HAP-1 (cell line): ENCODE measurements around the gene ZNF467.

Experiments
- DNase-seq, 2 experiments: peaks; one replicate each; pipeline ENCODE4 v3.0.0-alpha.2; 2016 to 2020; ENCODE audit warnings: low spot score in 2 of 2
- H3K27me3 ChIP-seq: fragments of 250-450 bp; sonication (Bioruptor Pico); 2 replicates; pipeline ENCODE4 v1.5.1; 2020; ENCODE audit warnings: low read depth, mild to moderate bottlenecking, moderate library complexity
- H3K36me3 ChIP-seq: fragments of 250-450 bp; sonication (Bioruptor Pico); replicated peaks from 2 replicates; pipeline ENCODE4 v1.5.1; 2020; ENCODE audit warnings: mild to moderate bottlenecking
- H3K4me1 ChIP-seq: fragments of 250-450 bp; sonication (Bioruptor Pico); 2 replicates; pipeline ENCODE4 v1.5.1; 2020; ENCODE audit warnings: mild to moderate bottlenecking
- H3K4me3 ChIP-seq: fragments of 250-450 bp; sonication (Bioruptor Pico); 2 replicates; pipeline ENCODE4 v1.5.1; 2020; ENCODE audit warnings: mild to moderate bottlenecking, moderate library complexity
- H3K9me3 ChIP-seq: fragments of 250-450 bp; sonication (Bioruptor Pico); 2 replicates; pipeline ENCODE4 v1.5.1; 2020; ENCODE audit warnings: mild to moderate bottlenecking, moderate library complexity
- in situ Hi-C: fragments of 300-500 bp; cut with MboI; formaldehyde crosslinking; loops from 3 replicates; pipeline ENCODE4 v1.14.3; 2020; ENCODE audit warnings: low sequenced_read_pairs, inconsistent platforms, mixed read lengths

ZNF467 gene

GRCh38 chr7:149723082-149723767, 50.2 kb downstream of the ZNF467 start:
- H3K4me1 ChIP-seq: no peaks in the 10 kb centered on the region
- H3K27me3 ChIP-seq: no peaks in the 10 kb centered on the region
- no peak for DNase-seq
- in situ Hi-C loops: no loop called here
- H3K36me3 ChIP-seq: peaks cover 22% of the 10 kb centered on the region
- H3K4me3 ChIP-seq: no peak overlapping the region
- H3K9me3 ChIP-seq: no peaks in the 10 kb centered on the region

GRCh38 chr7:149722356-149722957, 50.9 kb downstream of the ZNF467 start:
- H3K36me3 ChIP-seq: peaks cover 22% of the 10 kb centered on the region

DNA sequence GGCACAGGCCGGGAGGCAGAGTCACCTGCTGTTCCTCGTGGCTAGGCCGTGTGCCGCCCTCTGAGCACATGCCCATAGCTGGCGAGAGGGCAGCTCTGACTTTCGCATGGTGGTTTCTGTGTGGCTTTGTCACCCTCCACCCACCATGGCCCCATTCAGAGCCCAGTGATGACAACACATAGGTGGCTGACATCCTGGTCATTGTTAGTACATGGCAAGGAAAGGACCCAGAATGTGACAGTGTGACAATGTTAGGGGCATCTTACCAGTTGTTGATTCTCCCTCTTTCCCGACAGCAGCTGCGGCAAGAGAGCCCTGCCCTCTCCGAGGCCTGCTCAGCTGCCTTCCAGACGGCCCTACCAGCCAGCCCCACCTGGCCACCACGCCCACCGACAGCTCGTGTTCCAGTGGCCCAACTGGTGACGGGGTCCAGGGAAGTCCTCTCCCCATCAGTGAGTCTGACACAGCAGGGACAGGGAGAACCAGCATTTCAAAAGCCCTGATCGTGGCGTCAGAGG, 52.2 kb downstream of the ZNF467 start:
- Histone ChIP-seq H3K9me3 (no peaks in the 10 kb centered on the region), H3K4me1 (no peaks in the 10 kb centered on the region), H3K36me3 (peaks cover 22% of the 10 kb centered on the region), H3K4me3 (no peak overlapping the region), H3K27me3 (no peaks in the 10 kb centered on the region)
- in situ Hi-C loops: no loop called here
- DNase-seq: no peak

More at GRCh38 chr7:149722356-149722957, 50.9 kb downstream of the ZNF467 start:
- Histone ChIP-seq H3K27me3 (no peaks in the 10 kb centered on the region), H3K4me3 (no peak overlapping the region), H3K4me1 (no peaks in the 10 kb centered on the region), H3K9me3 (no peaks in the 10 kb centered on the region)
- DNase-seq: no peak
- in situ Hi-C loops: no loop called here

DNA sequence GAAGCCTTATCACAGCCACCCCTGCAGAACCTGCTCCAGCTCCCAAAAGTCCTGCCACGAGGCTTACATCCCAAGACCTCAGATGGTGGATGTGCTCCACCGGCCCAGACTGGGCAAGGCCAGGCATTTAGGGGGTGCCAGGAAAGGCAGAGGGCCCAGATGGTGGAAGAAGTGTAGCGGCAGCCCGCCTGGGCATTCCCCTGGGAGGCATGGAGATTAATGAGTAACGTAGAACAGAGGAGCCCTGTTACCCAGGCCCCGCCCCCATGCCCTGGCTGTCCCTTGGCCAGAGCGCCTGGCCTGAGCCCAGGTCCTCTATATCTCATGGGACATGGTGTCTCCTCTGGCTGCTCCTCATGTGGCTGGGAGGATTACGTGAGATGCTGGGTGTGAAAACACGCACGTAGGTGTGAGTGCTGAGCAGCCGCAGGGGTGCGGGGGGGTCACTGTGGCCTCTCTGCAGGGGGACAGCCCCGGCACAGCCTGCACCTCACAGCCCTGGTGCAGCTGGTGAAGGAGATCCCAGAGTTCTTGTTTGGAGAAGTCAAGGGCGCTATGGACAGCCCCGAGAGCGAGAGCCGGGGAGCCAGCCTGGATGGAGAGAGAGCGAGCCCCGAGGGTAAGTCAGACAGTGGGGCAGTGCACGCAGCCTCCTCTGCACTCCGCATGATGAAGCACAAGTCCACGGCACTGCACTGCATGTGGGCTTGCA, 52.9 kb downstream of the ZNF467 start:
- no peak for DNase-seq
- H3K27me3 ChIP-seq: no peaks in the 10 kb centered on the region
- H3K4me3 ChIP-seq: no peak overlapping the region
- in situ Hi-C loops: no loop called here
- peaks cover 5% of the 10 kb centered on the region; the same call in 1 of the 2 replicates for H3K4me1 ChIP-seq
- peaks cover 22% of the 10 kb centered on the region for H3K36me3 ChIP-seq
- no peaks in the 10 kb centered on the region for H3K9me3 ChIP-seq

DNA sequence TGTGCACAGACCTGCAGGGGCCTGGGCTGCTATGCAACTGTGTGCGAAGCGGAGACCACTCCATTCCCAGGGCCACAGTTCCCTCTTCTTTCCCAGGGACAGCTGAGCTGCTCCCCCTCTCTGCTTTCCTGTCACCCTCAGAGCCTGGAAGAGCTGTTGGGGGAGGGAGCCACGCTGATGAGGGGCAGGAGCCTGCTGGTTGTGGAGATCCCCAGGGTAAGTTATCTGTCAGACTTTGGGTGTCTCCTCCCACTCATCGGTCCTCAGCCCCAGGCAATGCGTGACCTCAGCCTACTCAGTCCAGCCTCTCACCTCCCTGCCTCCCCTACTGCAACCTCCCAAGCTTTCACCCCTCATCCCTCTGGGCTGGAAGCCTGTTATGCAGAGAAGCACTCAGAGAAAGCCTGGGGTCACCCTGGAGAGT, 53.5 kb downstream of the ZNF467 start:
- H3K4me3 ChIP-seq: no peak overlapping the region
- DNase-seq: no peak
- H3K9me3 ChIP-seq: no peaks in the 10 kb centered on the region
- H3K36me3 ChIP-seq: peaks cover 19% of the 10 kb centered on the region
- H3K27me3 ChIP-seq: no peaks in the 10 kb centered on the region
- in situ Hi-C loops: no loop called here
- peaks cover 6% of the 10 kb centered on the region; the same call in 1 of the 2 replicates for H3K4me1 ChIP-seq

GRCh38 chr7:149719050-149719899, 54.1 kb downstream of the ZNF467 start:
- no peak for DNase-seq

GRCh38 chr7:149718730-149719049, 54.7 kb downstream of the ZNF467 start:
- no peak for DNase-seq
- no peak overlapping the region for H3K4me3 ChIP-seq
- in situ Hi-C loops: no loop called here
- no peaks in the 10 kb centered on the region for H3K27me3 ChIP-seq
- H3K36me3 ChIP-seq: peaks cover 11% of the 10 kb centered on the region
- H3K4me1 ChIP-seq: peaks cover 6% of the 10 kb centered on the region; the same call in 1 of the 2 replicates
- no peaks in the 10 kb centered on the region for H3K9me3 ChIP-seq

More at GRCh38 chr7:149719050-149719899, 54.1 kb downstream of the ZNF467 start:
- in situ Hi-C loops: no loop called here
- Histone ChIP-seq H3K9me3 (no peaks in the 10 kb centered on the region), H3K36me3 (peaks cover 12% of the 10 kb centered on the region), H3K4me1 (peaks cover 6% of the 10 kb centered on the region; the same call in 1 of the 2 replicates), H3K4me3 (no peak overlapping the region), H3K27me3 (no peaks in the 10 kb centered on the region)

DNA sequence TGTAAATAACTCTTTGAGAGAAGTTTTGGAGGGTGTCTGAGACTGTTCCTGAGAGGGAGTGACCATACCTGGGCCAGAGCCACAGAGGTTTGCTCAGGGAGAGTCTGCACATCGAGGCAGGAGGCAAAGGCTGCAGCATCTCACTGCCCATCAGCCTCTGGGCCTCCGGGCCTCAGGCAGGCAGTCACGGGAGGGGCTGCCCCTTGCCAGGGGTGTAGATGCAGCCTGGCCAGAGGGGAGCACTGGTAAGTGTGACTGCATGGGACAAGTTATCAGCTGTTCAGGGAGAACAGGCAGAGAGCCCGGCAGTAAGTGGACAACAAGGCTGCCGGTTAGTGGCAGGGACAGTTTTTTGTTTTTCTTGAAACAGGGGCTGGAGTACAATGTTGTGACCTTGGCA, 55.9 kb downstream of the ZNF467 start:
- H3K36me3 ChIP-seq: peaks cover 6% of the 10 kb centered on the region; the same call in 1 of the 2 replicates
- H3K9me3 ChIP-seq: no peaks in the 10 kb centered on the region
- no peak for DNase-seq
- H3K4me3 ChIP-seq: no peak overlapping the region
- H3K4me1 ChIP-seq: peaks cover 6% of the 10 kb centered on the region; the same call in 1 of the 2 replicates
- in situ Hi-C loops: no loop called here
- H3K27me3 ChIP-seq: no peaks in the 10 kb centered on the region

- no peak for DNase-seq
- no peaks in the 10 kb centered on the region for H3K27me3 ChIP-seq
- H3K4me1 ChIP-seq: peaks cover 6% of the 10 kb centered on the region; the same call in 1 of the 2 replicates
- peaks cover 3% of the 10 kb centered on the region; the same call in 1 of the 2 replicates for H3K36me3 ChIP-seq
- peaks cover under 1% of the 10 kb centered on the region; the same call in 1 of the 2 replicates for H3K9me3 ChIP-seq
- no peak overlapping the region for H3K4me3 ChIP-seq
- in situ Hi-C loops: no loop called here
Measured at GRCh38 chr7:149716932-149717307, 56.5 kb downstream of the ZNF467 start.

DNA sequence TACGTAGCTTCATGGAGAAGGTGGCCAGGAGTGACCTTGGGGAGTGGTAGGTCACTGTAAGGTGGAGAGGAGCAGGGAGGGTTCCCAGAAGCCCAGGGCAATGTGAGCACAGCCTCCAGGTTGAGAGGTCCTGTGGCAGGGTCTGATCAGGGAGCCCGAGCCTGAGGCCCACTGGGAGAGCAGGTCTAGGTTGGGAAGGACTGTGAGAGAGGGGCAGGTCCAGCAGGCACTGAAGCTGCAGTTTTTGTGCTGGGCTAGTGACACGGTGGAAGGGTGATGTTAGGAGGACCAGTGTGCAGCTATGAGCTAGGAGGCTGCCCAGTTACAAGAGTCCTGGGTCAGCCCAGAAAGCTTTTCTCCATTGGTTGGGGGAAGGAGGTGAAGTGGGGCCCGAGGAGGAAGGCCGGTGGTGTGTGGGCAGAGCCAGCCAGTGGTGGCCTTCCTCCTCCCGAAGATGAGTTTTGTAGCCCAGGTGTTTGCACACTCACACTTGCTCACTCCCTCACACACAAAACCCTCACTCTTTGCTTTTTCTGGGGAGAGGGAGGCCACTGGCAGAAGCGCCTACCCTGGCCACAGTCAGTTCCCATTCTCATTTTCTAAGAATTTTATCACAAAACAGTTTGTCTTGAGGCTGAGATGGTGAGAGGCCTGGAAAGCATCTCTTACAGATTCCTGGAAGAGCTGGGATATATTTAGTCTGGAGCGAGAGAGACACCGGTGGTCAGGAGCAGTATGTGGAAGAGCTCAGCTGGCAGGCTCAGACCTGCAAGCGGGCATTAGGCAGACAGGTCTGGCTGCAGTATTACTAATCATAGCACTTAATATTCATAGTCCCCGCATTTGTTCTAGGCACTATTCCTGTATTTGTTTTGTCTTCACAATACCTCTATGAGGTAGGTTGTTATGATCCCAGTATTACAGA, 57.1 kb downstream of the ZNF467 start:
- in situ Hi-C loops: no loop called here
- peaks cover 3% of the 10 kb centered on the region; the same call in 1 of the 2 replicates for H3K9me3 ChIP-seq
- no peak for DNase-seq
- no peaks in the 10 kb centered on the region for H3K27me3 ChIP-seq
- no peaks in the 10 kb centered on the region; the same call in 1 of the 2 replicates for H3K36me3 ChIP-seq
- H3K4me3 ChIP-seq: peak overlapping the region; percentile 79
- peaks cover 6% of the 10 kb centered on the region; the same call in 1 of the 2 replicates for H3K4me1 ChIP-seq

GRCh38 chr7:149715476-149715875, 57.9 kb downstream of the ZNF467 start:
- peaks cover 6% of the 10 kb centered on the region; the same call in 1 of the 2 replicates for H3K4me1 ChIP-seq
- H3K27me3 ChIP-seq: no peaks in the 10 kb centered on the region
- H3K36me3 ChIP-seq: no peaks in the 10 kb centered on the region
- DNase-seq: no peak
- in situ Hi-C loops: no loop called here
- peaks cover 10% of the 10 kb centered on the region for H3K9me3 ChIP-seq
- peak overlapping the region; percentile 79 for H3K4me3 ChIP-seq

DNA sequence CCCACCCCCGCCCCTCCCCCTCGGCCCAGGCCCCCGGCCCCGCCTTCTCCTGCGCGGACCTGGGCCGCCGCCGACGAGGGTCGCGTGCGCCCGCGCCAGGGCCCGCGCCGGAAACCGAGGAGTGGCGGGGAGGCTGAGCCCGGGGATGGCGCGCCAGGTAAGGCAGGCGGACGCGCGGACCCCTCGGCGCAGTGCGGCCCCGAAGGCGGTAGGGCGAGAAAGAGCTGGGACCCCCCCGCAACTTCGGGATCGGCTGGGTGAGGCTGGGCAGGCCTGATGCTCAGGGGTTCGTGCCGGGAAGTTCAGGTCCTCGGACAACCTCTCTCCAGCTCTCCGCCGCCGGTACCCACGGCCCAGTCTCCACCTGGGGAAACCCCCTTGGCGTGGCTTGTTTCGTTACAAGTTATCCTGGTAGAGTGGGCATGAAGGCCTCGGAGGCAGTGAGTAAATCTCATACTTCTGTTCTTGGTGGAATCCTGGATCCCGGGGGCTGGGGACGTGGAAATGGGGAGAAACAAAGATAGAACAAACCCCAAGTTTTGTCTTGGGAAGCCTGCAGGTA, 58.4 kb downstream of the ZNF467 start:
- DNase-seq: no peak
- Histone ChIP-seq H3K4me1 (peaks cover 6% of the 10 kb centered on the region; the same call in 1 of the 2 replicates), H3K27me3 (no peaks in the 10 kb centered on the region), H3K4me3 (peak overlapping the region; percentile 79), H3K9me3 (peaks cover 14% of the 10 kb centered on the region), H3K36me3 (no peaks in the 10 kb centered on the region)
- in situ Hi-C loops: no loop called here
